ENCODE measurements around the gene BCHE.

BCHE gene

GRCh38 chr3:165748094-165748493, 89.1 kb downstream of the BCHE start:
- no peak for DNase-seq

DNA sequence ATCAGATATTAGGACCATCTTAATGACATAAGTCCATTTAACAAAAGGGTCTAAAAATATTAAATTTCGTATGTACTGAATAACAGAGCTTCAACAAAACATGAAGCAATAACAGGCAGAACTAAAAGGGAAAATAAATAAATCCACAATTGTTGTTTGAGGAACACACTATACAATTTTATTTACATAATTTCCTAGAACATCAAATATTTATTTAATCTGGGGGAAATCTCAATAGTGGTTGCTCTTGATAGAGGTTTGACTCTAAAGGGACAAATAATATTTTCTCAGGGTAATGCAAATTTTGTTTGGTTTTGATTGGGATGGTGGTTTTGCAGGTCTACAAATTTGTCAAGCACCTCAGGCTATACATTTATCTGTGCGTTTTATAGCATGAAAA, 90.3 kb downstream of the BCHE start:
- no peak for DNase-seq

DNA sequence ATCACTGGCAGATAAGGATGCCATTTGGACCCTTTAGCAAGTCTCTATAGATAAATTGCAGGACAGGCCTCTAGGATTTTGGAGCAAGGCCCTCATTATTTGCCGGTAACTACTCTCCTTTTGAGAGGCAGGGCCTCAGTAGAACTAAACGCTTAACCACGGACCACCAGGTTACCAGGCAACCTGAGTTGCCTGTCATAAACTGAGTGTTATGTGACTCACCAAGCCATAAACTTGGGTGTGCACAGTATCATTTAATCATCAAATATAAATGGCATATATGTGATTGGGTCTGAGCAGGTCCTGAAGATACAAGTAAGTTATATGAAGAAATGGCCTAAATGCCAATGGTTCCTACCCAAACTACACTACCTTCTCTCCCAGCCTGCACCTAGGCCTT, 93.2 kb downstream of the BCHE start:
- no peak for DNase-seq

GRCh38 chr3:165742351-165742750, 94.9 kb downstream of the BCHE start:
- DNase-seq, result no peak

DNA sequence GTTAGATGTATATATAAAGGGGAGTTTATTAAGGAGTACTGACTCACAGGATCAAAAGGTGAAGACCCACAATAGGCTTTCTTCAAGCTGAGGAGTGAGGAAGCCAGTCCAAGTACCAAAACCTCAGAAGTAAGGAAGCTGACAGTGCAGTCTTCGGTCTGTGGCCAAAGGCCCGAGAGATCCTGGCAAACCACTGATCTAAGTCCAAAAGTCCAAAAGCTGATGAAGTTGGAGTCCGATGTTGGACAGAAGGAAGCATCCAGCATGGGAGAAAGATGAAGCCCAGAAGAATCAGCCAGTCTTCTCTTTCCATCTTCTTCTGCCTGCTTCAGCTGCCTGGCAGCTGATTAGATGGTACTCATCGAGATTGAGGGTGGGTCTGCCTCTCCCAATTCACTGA, 107.5 kb downstream of the BCHE start:
- DNase-seq, result no peak

GRCh38 chr3:165728924-165729323, 108.3 kb downstream of the BCHE start:
- DNase-seq, result no peak

GRCh38 chr3:165725296-165725695, 111.9 kb downstream of the BCHE start:
- DNase-seq, result no peak
